Fibroblast of lung (primary cell): ENCODE data around the gene DNAL1. TPM values are rescaled to one million over a fixed set of nuclear protein-coding genes. Genes with fewer than 3 reads are reported as not detected.

Source experiments
- DNase-seq, 2 donors: peaks; one replicate each; pipeline versions ENCODE4 v3.0.0 to v3.0.0-alpha.2; 2010; ENCODE audit warnings: low read depth in 2 of 2
- H2AFZ ChIP-seq: 2 replicates; pipeline ENCODE4 v1.5.1; 2012; ENCODE audit warnings: low read length, control low read depth, inconsistent platforms
- H3K27ac ChIP-seq: 2 replicates; pipeline ENCODE4 v1.5.1; 2011; ENCODE audit warnings: low read length, control low read depth; ENCODE audit not compliant: insufficient read depth
- H3K27me3 ChIP-seq: 2 replicates; pipeline ENCODE4 v1.5.1; 2011; ENCODE audit warnings: mild to moderate bottlenecking, low read length; ENCODE audit not compliant: control insufficient read depth, insufficient read depth
- H3K36me3 ChIP-seq: 2 replicates; pipeline ENCODE4 v1.5.1; 2011; ENCODE audit warnings: low read length; ENCODE audit not compliant: control insufficient read depth, insufficient read depth
- H3K4me1 ChIP-seq: 2 replicates; pipeline ENCODE4 v1.5.1; 2011; ENCODE audit warnings: low read length; ENCODE audit not compliant: control insufficient read depth, insufficient read depth; ENCODE audit errors: extremely low read depth
- H3K4me2 ChIP-seq: 2 replicates; pipeline ENCODE4 v1.5.1; 2011; ENCODE audit warnings: low read length, control low read depth; ENCODE audit not compliant: insufficient read depth; ENCODE audit errors: extremely low read depth
- H3K4me3 ChIP-seq, 4 experiments: fragments of 200-600 bp in 1 of 4; sonication (generic) in 1 of 4; replicated peaks in 1 of 4; 2 replicates each; pipeline ENCODE4 v1.5.1; 2011 to 2016; ENCODE audit warnings: low read length in 4 of 4, low read depth in 3 of 4, mild to moderate bottlenecking in 3 of 4, control low read depth in 2 of 4, inconsistent platforms in 1 of 4, mixed read lengths in 1 of 4; ENCODE audit not compliant: insufficient read depth in 1 of 4; ENCODE audit errors: control extremely low read depth in 1 of 4
- H3K79me2 ChIP-seq: 2 replicates; pipeline ENCODE4 v1.5.1; 2012; ENCODE audit warnings: mild to moderate bottlenecking, low read length, inconsistent platforms; ENCODE audit not compliant: control insufficient read depth, insufficient read depth
- H3K9ac ChIP-seq: 2 replicates; pipeline ENCODE4 v1.5.1; 2011; ENCODE audit warnings: mild to moderate bottlenecking, low read length, control low read depth; ENCODE audit not compliant: insufficient read depth
- H3K9me3 ChIP-seq: 2 replicates; pipeline ENCODE4 v1.5.1; 2012; ENCODE audit warnings: low read depth, low read length; ENCODE audit not compliant: control insufficient read depth, insufficient read depth
- H4K20me1 ChIP-seq: 2 replicates; pipeline ENCODE4 v1.5.1; 2011; ENCODE audit warnings: low read length; ENCODE audit not compliant: control insufficient read depth, insufficient read depth; ENCODE audit errors: extremely low read depth
- EZH2 ChIP-seq: IDR thresholded peaks from 2 replicates; pipeline ENCODE4 v1.5.1; 2012; ENCODE audit warnings: low read length, control low read depth, mild to moderate bottlenecking; ENCODE audit errors: missing control alignments
- polyA plus RNA-seq, 2 donors: library from polyadenylated mRNA; depleted of rRNA in 1 of 2; stranded (reverse) in 1 of 2; unstranded in 1 of 2; fragments of >200 nt; gene quantifications; 2 replicates each; pipeline ENCODE4 v1.2.1, GENCODE V29; 2011 to 2012; ENCODE audit warnings: missing spikeins in 1 of 2
- total RNA-seq: library from RNA; depleted of rRNA; stranded (reverse); fragments of >200 nt; gene quantifications from 2 replicates; pipeline ENCODE4 v1.2.1, GENCODE V29; 2014
- TF ChIP-seq, protein P1 (sequence below), 2 donors: IDR thresholded peaks in 1 of 2; conservative IDR thresholded peaks in 1 of 2; 1 replicate in 1 of 2; 2 replicates in 1 of 2; pipeline ENCODE4 v1.5.1; 2011 to 2012; ENCODE audit warnings: low read length in 2 of 2, control low read depth in 1 of 2, inconsistent platforms in 1 of 2, low read depth in 1 of 2, mild to moderate bottlenecking in 1 of 2

Gene DNAL1
- total and polyA plus RNA-seq, 2 donors (not counting 1 experiment from before 2014, with no cell fraction given), result 5.3 to 11.3 TPM

DNA sequence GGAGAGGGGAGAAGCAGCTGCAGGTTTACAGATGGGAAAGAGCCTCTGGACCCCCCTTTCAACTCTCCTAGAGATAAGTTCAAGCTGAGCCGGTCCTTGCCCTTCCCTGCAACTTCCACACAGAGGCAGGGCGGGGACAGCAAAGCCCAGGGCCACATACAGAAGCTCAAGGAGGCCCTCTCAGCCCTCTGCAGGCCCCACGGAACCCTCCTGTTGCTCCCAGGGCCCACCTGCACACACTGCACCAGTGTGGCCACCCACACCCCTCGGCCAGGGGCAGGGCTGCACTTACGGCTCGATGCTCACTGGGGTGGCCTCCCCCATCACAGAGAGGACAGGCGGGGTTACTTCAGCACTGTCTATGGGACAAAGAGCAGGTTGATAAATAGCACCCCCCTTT lies 82.4 kb downstream of the DNAL1 start:
- DNase-seq, result no peak
- TF ChIP-seq, protein P1, sequence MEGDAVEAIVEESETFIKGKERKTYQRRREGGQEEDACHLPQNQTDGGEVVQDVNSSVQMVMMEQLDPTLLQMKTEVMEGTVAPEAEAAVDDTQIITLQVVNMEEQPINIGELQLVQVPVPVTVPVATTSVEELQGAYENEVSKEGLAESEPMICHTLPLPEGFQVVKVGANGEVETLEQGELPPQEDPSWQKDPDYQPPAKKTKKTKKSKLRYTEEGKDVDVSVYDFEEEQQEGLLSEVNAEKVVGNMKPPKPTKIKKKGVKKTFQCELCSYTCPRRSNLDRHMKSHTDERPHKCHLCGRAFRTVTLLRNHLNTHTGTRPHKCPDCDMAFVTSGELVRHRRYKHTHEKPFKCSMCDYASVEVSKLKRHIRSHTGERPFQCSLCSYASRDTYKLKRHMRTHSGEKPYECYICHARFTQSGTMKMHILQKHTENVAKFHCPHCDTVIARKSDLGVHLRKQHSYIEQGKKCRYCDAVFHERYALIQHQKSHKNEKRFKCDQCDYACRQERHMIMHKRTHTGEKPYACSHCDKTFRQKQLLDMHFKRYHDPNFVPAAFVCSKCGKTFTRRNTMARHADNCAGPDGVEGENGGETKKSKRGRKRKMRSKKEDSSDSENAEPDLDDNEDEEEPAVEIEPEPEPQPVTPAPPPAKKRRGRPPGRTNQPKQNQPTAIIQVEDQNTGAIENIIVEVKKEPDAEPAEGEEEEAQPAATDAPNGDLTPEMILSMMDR (conservative IDR thresholded peaks at IDR 0.05 in 1 of 2, IDR thresholded peaks at IDR 0.05 in 1 of 2; ENCODE audit: low read depth in 1 of 2, low read length in 2 of 2), result no peak
- TF ChIP-seq EZH2, result no peak
- peaks cover 6% of the 10 kb centered on the region for H3K79me2 ChIP-seq
- peaks cover 30% of the 10 kb centered on the region for H3K4me1 ChIP-seq
- H3K4me2 ChIP-seq, result no peak overlapping the region
- no peak overlapping the region for H3K27ac ChIP-seq
- H3K4me3 ChIP-seq, result no peak overlapping the region
- H3K36me3 ChIP-seq, result peaks cover 27% of the 10 kb centered on the region
- no peaks in the 10 kb centered on the region for H4K20me1 ChIP-seq
- no peak overlapping the region for H2AFZ ChIP-seq
- H3K27me3 ChIP-seq, result no peaks in the 10 kb centered on the region
- H3K9ac ChIP-seq, result no peak overlapping the region
- no peaks in the 10 kb centered on the region for H3K9me3 ChIP-seq

DNA sequence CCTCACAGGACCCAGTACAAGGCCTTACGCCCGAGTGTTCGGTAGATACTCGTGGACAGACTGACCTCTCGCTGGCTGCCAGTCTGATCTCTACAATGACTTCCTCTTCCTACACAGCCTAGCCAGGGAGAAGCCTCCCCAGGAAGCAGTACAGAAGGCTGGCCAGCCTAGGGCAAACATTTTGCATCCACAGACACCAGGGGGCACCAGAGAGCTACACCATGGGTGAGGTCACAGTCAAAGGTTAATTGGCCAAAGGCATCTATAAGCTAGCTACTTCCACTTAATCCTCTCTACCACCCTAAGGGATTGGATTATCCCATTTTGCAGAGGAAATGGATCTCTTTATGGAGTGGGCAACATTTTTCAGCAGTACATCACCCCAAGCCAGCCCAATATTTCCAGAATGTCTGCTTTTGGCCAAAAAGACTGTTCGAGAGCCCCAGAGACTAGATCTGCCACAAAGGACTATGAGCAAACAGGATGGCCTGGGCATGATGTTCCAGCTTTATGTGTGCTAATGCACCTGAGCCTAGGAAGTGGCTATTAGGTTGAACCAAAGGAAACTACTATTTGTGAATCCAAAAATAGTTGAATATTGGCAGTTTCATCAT lies 84.0 kb downstream of the DNAL1 start:
- Histone ChIP-seq H3K79me2 (peaks cover 3% of the 10 kb centered on the region), H3K9ac (no peak overlapping the region), H3K4me2 (no peak overlapping the region), H3K4me1 (peaks cover 26% of the 10 kb centered on the region), H2AFZ (no peak overlapping the region), H3K27me3 (no peaks in the 10 kb centered on the region), H4K20me1 (no peaks in the 10 kb centered on the region), H3K27ac (no peak overlapping the region), H3K4me3 (no peak overlapping the region), H3K9me3 (no peaks in the 10 kb centered on the region), H3K36me3 (peaks cover 20% of the 10 kb centered on the region)
- DNase-seq, result peak; percentile 47 to 78
- no peak for TF ChIP-seq EZH2
- TF ChIP-seq, protein P1 (conservative IDR thresholded peaks at IDR 0.05 in 1 of 2, IDR thresholded peaks at IDR 0.05 in 1 of 2; ENCODE audit: low read depth in 1 of 2, low read length in 2 of 2), result peak; percentile 87 to 94

- peaks cover 21% of the 10 kb centered on the region for H3K4me1 ChIP-seq
- TF ChIP-seq, protein P1 (conservative IDR thresholded peaks at IDR 0.05 in 1 of 2, IDR thresholded peaks at IDR 0.05 in 1 of 2; ENCODE audit: low read depth in 1 of 2, low read length in 2 of 2), result no peak
- TF ChIP-seq EZH2, result no peak
Measured at GRCh38 chr14:73729556-73730265, 84.9 kb downstream of the DNAL1 start.

More at GRCh38 chr14:73729556-73730265, 84.9 kb downstream of the DNAL1 start:
- H3K27me3 ChIP-seq, result no peaks in the 10 kb centered on the region
- no peak overlapping the region for H3K9ac ChIP-seq
- H3K9me3 ChIP-seq, result no peaks in the 10 kb centered on the region
- no peak overlapping the region for H2AFZ ChIP-seq
- H4K20me1 ChIP-seq, result no peaks in the 10 kb centered on the region
- no peak for DNase-seq
- no peak overlapping the region for H3K4me2 ChIP-seq
- H3K36me3 ChIP-seq, result peaks cover 20% of the 10 kb centered on the region
- no peak overlapping the region for H3K27ac ChIP-seq
- peaks cover 3% of the 10 kb centered on the region for H3K79me2 ChIP-seq
- H3K4me3 ChIP-seq, result no peak overlapping the region
